SJCRH30 (cell line): ENCODE data around the gene FAAH. TPM values are rescaled to one million over a fixed set of nuclear protein-coding genes. Genes with fewer than 3 reads are reported as not detected.

ENCODE experiments used
- DNase-seq, 2 experiments: peaks; one replicate each; pipeline ENCODE4 v3.0.0-alpha.2; 2015 to 2020
- H3K27ac ChIP-seq: fragments of 250-450 bp; sonication (Bioruptor Pico); 2 replicates; pipeline ENCODE4 v1.5.1; 2020; ENCODE audit warnings: mild to moderate bottlenecking, moderate library complexity
- H3K27me3 ChIP-seq: fragments of 250-450 bp; sonication (Bioruptor Pico); 2 replicates; pipeline ENCODE4 v1.5.1; 2020; ENCODE audit warnings: mild to moderate bottlenecking, moderate library complexity
- H3K36me3 ChIP-seq: fragments of 250-450 bp; sonication (Bioruptor Pico); 2 replicates; pipeline ENCODE4 v1.5.1; 2020; ENCODE audit warnings: mild to moderate bottlenecking, moderate library complexity
- H3K4me1 ChIP-seq: fragments of 250-450 bp; sonication (Bioruptor Pico); 2 replicates; pipeline ENCODE4 v1.5.1; 2020; ENCODE audit warnings: mild to moderate bottlenecking, moderate library complexity
- H3K4me3 ChIP-seq: fragments of 250-450 bp; sonication (Bioruptor Pico); 2 replicates; pipeline ENCODE4 v1.5.1; 2020; ENCODE audit warnings: mild to moderate bottlenecking, moderate library complexity
- H3K9me3 ChIP-seq: fragments of 250-450 bp; sonication (Bioruptor Pico); replicated peaks from 2 replicates; pipeline ENCODE4 v1.5.1; 2020; ENCODE audit warnings: mild to moderate bottlenecking, moderate library complexity
- total RNA-seq: library from RNA; depleted of rRNA; stranded (reverse); fragments of >200 nt; shearing (Covaris generic); gene quantifications from 2 replicates; pipeline ENCODE4 v1.2.3, GENCODE V29; 2014

FAAH gene
- total RNA-seq, 1 experiment from 2014 or later, result 0.34 TPM

GRCh38 chr1:46406881-46407608 is 12.9 kb downstream of the FAAH start:
- peak overlapping the region; percentile 62 for H3K4me3 ChIP-seq
- H3K36me3 ChIP-seq, result no peaks in the 10 kb centered on the region
- H3K9me3 ChIP-seq, result no peaks in the 10 kb centered on the region
- no peaks in the 10 kb centered on the region; the same call in 1 of the 2 replicates for H3K27me3 ChIP-seq
- H3K4me1 ChIP-seq, result peaks cover 7% of the 10 kb centered on the region
- peak; percentile 57 to 71 for DNase-seq
- peak overlapping the region; percentile 63 for H3K27ac ChIP-seq

DNA sequence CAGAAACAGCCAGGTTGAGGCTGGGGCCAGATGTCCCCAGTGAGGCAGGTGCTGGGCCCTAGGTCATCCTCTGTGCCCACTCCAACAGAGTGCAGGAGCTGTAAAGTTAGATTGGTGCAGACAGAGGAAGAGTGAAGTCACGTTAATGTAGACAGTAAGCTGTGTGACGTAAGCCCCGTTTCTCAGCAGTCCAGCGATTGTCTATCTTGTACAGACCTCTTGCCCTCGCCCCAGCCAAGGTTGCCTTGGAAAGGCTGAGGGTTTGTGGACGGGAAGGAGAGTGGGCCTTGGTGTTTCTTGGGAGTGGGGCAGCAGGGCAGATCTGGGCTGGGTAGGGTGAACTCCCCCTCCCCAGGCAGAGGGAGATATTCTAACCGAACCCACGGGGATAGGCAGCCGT is 13.5 kb downstream of the FAAH start:
- peaks cover 7% of the 10 kb centered on the region for H3K4me1 ChIP-seq
- H3K27ac ChIP-seq, result no peak overlapping the region
- no peaks in the 10 kb centered on the region for H3K9me3 ChIP-seq
- no peak for DNase-seq
- no peak overlapping the region for H3K4me3 ChIP-seq
- H3K27me3 ChIP-seq, result no peaks in the 10 kb centered on the region; the same call in 1 of the 2 replicates
- H3K36me3 ChIP-seq, result no peaks in the 10 kb centered on the region

DNA sequence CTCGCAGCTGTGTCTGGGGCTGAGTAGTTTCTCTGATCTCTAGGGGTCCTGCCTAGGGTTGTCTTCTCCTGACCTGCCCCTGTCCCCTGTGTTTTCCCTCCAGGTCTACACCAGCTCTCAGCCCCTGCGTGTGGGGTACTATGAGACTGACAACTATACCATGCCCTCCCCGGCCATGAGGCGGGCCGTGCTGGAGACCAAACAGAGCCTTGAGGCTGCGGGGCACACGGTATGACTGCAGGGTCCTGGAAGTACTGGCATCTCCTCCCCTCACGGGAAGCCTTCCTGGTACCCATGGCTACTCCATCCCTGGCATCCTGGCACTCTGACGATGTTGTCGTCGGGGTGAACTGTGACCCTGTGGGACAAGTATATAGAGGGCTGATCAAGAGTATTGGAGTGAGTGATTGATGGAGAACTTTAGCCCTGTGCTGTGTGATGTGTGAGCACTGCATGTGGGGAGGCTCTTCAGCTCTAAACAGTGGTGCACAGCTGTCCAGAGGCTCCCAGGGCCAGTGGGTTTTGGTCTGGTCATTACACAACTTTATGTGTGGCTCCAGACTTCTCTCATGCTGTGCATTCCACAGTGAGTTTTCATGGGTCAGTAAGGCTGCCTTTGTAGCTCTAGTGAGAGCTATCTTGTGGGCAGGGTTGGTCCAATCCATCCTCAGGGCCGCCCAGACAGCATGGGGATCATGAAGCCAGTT is 14.4 kb downstream of the FAAH start:
- Histone ChIP-seq H3K4me3 (no peak overlapping the region), H3K9me3 (no peaks in the 10 kb centered on the region), H3K27me3 (no peaks in the 10 kb centered on the region; the same call in 1 of the 2 replicates), H3K4me1 (peaks cover 7% of the 10 kb centered on the region), H3K27ac (no peak overlapping the region), H3K36me3 (no peaks in the 10 kb centered on the region)
- DNase-seq, result no peak

DNA sequence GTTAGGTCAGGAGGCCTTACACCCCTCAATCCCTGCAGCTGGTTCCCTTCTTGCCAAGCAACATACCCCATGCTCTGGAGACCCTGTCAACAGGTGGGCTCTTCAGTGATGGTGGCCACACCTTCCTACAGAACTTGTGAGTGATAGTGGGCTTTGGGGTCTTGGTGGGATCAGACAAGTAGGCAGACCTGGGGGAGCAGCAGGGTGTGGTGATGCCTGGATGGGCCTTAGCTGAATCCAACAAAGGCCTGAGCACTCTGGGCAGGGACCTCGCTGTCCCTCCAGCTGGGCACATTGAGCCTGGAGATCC is 14.9 kb downstream of the FAAH start:
- H3K27me3 ChIP-seq, result peaks cover 3% of the 10 kb centered on the region; the same call in 1 of the 2 replicates
- peaks cover 7% of the 10 kb centered on the region for H3K4me1 ChIP-seq
- no peaks in the 10 kb centered on the region for H3K36me3 ChIP-seq
- H3K9me3 ChIP-seq, result no peaks in the 10 kb centered on the region
- H3K4me3 ChIP-seq, result no peak overlapping the region
- no peak overlapping the region for H3K27ac ChIP-seq
- no peak for DNase-seq

DNA sequence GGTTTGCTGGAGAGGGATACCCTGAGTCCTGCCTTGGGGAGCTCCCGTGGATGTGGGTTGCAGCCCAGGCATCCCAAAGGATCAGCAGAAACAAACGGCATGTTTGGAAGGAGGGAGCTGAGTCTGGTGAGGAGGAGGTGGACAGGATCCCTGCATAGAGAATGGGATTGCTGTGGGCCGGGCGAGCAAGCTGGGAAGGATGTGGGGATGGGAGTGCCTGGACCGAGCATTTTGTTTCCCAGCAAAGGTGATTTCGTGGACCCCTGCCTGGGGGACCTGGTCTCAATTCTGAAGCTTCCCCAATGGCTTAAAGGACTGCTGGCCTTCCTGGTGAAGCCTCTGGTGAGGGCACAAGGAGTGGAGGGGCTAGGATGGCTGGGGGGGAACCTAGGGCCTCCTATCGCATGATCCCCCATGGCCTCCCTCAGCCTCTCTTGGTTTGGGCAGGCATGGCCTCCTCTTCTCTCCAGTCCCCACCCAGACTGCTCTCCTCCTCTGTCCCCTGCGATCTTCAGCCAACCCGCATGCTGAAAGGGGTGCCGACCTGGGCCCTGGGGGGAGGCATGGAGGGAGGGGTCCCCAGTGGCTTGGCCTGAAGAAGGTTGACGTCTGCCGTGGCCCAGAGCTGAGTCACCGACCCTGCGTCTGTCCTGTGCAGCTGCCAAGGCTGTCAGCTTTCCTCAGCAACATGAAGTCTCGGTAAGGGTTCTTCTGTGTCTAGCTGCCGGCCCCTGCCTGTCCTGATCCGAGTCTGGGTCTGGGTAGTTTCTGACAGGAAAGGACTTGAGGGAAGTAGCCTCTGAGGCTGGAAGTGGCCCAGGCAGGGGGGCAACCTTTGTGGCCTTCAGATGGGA is 16.3 kb downstream of the FAAH start:
- DNase-seq, result peak in 1 of 2 experiments; percentile 19
- no peaks in the 10 kb centered on the region for H3K36me3 ChIP-seq
- no peaks in the 10 kb centered on the region for H3K9me3 ChIP-seq
- no peak overlapping the region for H3K4me3 ChIP-seq
- H3K4me1 ChIP-seq, result peaks cover 7% of the 10 kb centered on the region
- H3K27me3 ChIP-seq, result peaks cover 7% of the 10 kb centered on the region; the same call in 1 of the 2 replicates
- H3K27ac ChIP-seq, result no peak overlapping the region

DNA sequence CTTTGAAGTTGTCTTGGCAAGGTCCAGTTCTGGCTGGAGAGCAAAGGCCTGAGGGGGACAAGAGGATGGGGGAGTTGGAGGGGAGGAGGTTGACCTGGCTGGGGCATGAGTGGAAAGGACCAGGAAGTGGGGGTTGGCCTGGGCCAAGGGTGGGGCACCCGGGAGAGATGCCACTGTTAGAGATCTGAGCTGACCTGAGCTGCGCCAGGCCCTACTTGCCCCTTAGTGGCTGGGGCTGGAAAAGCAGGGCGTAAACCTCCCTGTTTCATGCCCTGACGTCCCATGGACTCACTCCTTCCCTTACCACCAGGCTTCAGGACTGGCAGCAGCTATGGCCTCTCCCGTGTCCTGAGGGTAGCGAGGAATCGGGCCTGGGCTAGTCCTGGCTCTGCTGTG is 16.9 kb downstream of the FAAH start:
- Histone ChIP-seq H3K27me3 (peaks cover 7% of the 10 kb centered on the region; the same call in 1 of the 2 replicates), H3K9me3 (no peaks in the 10 kb centered on the region), H3K4me3 (no peak overlapping the region), H3K4me1 (peaks cover 7% of the 10 kb centered on the region), H3K27ac (no peak overlapping the region), H3K36me3 (no peaks in the 10 kb centered on the region)
- no peak for DNase-seq

DNA sequence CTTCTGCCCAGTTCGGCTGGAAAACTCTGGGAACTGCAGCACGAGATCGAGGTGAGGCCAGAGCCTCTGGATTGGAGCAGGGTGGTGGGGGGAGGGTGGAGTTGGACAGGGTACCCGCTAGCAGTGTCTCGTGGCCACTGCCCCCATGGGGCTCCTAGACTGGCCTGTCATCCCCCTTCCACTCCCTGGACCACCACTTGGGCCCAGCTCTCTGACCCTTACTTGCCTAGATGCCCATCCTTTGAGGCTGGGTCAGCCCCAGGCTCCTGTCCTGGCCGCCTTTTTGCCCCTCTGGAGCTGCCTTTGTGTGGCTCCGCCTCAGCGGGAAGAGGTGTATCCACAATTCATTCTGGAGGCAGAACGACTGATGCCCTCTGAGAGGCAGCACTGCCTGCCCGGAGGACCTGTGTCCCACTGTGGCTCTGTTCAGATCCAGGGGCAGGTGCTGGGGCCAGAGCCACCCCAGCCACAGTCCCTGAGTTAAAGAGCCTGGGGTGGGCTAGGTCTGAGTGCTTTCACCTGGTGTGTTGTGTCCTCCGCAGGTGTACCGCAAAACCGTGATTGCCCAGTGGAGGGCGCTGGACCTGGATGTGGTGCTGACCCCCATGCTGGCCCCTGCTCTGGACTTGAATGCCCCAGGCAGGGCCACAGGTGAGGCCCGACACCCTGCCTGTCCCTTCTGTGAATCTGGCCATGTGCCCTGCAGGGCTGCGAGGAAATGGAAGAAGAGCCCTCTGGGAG is 17.7 kb downstream of the FAAH start:
- Histone ChIP-seq H3K36me3 (no peaks in the 10 kb centered on the region), H3K4me1 (peaks cover 7% of the 10 kb centered on the region), H3K27me3 (peaks cover 7% of the 10 kb centered on the region; the same call in 1 of the 2 replicates), H3K27ac (no peak overlapping the region), H3K4me3 (no peak overlapping the region), H3K9me3 (no peaks in the 10 kb centered on the region)
- DNase-seq, result no peak

DNA sequence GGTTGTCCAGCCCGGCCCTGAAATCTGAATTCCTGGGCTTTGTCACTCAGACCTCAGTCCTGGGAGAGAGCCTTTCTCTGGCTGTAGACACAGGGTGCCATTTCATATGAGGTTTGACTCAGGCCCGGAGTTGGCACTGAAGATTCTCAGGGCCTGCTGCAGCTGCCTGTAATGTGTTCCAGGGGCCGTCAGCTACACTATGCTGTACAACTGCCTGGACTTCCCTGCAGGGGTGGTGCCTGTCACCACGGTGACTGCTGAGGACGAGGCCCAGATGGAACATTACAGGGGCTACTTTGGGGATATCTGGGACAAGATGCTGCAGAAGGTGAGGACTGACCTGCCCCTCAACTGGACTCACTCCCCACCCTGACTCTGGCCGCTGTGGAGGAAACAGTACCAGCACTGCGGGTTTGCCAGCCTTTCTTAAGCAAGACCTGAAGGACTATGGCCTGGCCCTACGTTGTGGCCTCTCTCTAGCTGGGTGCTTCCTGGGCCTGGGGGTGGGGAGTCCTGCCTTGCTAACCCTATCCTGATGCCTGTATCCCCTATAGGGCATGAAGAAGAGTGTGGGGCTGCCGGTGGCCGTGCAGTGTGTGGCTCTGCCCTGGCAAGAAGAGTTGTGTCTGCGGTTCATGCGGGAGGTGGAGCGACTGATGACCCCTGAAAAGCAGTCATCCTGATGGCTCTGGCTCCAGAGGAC is 18.9 kb downstream of the FAAH start:
- Histone ChIP-seq H3K4me1 (no peaks in the 10 kb centered on the region), H3K27me3 (peaks cover 7% of the 10 kb centered on the region; the same call in 1 of the 2 replicates), H3K4me3 (no peak overlapping the region), H3K9me3 (no peaks in the 10 kb centered on the region), H3K36me3 (no peaks in the 10 kb centered on the region), H3K27ac (no peak overlapping the region)
- DNase-seq, result no peak

DNA sequence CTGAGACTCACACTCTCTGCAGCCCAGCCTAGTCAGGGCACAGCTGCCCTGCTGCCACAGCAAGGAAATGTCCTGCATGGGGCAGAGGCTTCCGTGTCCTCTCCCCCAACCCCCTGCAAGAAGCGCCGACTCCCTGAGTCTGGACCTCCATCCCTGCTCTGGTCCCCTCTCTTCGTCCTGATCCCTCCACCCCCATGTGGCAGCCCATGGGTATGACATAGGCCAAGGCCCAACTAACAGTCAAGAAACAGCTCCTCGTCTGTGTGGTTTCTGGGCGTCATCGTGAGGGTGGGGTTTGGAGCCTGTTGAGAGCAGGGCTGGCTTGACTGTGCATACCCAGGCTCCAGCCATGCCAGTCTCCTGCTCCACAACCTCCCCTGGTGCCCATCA is 19.5 kb downstream of the FAAH start:
- DNase-seq, result peak; percentile 19 to 45
- Histone ChIP-seq H3K4me3 (no peak overlapping the region), H3K4me1 (no peaks in the 10 kb centered on the region), H3K36me3 (no peaks in the 10 kb centered on the region), H3K9me3 (no peaks in the 10 kb centered on the region), H3K27ac (no peak overlapping the region), H3K27me3 (peaks cover 7% of the 10 kb centered on the region; the same call in 1 of the 2 replicates)

GRCh38 chr1:46415514-46415913 is 21.4 kb downstream of the FAAH start:
- H3K4me3 ChIP-seq, result no peak overlapping the region
- H3K27ac ChIP-seq, result no peak overlapping the region
- DNase-seq, result no peak
- H3K36me3 ChIP-seq, result no peaks in the 10 kb centered on the region
- H3K9me3 ChIP-seq, result no peaks in the 10 kb centered on the region
- no peaks in the 10 kb centered on the region for H3K4me1 ChIP-seq
- H3K27me3 ChIP-seq, result peaks cover 12% of the 10 kb centered on the region; the same call in 1 of the 2 replicates

GRCh38 chr1:46418976-46419375 is 24.9 kb downstream of the FAAH start:
- no peaks in the 10 kb centered on the region for H3K9me3 ChIP-seq
- no peak for DNase-seq
- no peak overlapping the region for H3K27ac ChIP-seq
- peaks cover 11% of the 10 kb centered on the region; the same call in 1 of the 2 replicates for H3K27me3 ChIP-seq
- H3K36me3 ChIP-seq, result no peaks in the 10 kb centered on the region
- no peaks in the 10 kb centered on the region for H3K4me1 ChIP-seq
- no peak overlapping the region for H3K4me3 ChIP-seq

DNA sequence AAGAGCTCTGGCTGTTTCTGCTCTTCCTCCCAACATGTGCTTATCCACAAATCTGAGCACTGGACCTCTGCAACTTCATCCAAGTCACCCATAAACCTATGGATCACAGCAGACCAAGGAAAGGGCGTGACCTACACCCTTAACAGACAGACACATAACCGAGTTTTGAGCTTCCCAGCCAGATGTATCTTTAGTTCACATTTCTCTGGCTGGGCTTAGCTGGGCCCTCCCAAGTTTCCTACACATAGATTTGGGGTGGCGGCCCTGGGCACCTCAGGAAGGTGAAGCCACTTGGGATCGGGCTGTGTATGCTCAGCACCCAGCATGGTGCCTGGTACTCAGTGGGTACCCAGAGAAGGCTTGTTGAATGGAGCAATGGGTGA is 26.4 kb downstream of the FAAH start:
- DNase-seq, result no peak
- Histone ChIP-seq H3K4me1 (no peaks in the 10 kb centered on the region), H3K36me3 (no peaks in the 10 kb centered on the region), H3K9me3 (no peaks in the 10 kb centered on the region), H3K27ac (no peak overlapping the region), H3K27me3 (peaks cover 7% of the 10 kb centered on the region; the same call in 1 of the 2 replicates), H3K4me3 (no peak overlapping the region)

GRCh38 chr1:46421739-46422138 is 27.6 kb downstream of the FAAH start:
- no peak overlapping the region for H3K27ac ChIP-seq
- DNase-seq, result no peak
- H3K4me3 ChIP-seq, result no peak overlapping the region
- peaks cover 13% of the 10 kb centered on the region; the same call in 1 of the 2 replicates for H3K27me3 ChIP-seq
- H3K36me3 ChIP-seq, result no peaks in the 10 kb centered on the region
- H3K9me3 ChIP-seq, result no peaks in the 10 kb centered on the region
- H3K4me1 ChIP-seq, result no peaks in the 10 kb centered on the region
